ENCODE data around the gene FTH1.

Gene FTH1

GRCh38 chr11:61947486-61948210, 19.8 kb downstream of the FTH1 start:
- peak; percentile 29 for DNase-seq

- no peak for DNase-seq
Observed at GRCh38 chr11:61946894-61947293, 20.5 kb downstream of the FTH1 start.

DNA sequence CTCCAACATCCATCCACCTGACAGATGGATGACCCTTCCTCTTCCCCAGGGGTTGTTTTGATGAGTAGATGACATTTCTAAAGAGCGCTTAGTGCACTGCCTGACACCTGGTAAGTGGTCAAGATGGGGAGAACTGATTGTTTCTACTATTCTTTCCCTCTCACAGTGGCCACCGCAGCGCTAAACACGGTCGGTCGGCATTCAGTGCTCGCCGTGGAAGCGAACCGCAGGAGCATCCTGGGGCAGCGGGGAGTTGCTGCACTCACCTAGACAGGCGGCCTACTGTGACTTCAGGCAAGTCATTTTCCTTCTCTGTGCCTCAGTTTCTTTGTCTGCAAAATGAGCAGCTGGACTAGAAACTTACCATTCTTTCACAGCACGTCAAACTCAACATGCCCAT, 22.2 kb downstream of the FTH1 start:
- no peak for DNase-seq

- no peak for DNase-seq
Observed at GRCh38 chr11:61940466-61940865, 27.0 kb downstream of the FTH1 start.

- DNase-seq, result no peak
Observed at GRCh38 chr11:61935861-61936260, 31.6 kb downstream of the FTH1 start.

DNA sequence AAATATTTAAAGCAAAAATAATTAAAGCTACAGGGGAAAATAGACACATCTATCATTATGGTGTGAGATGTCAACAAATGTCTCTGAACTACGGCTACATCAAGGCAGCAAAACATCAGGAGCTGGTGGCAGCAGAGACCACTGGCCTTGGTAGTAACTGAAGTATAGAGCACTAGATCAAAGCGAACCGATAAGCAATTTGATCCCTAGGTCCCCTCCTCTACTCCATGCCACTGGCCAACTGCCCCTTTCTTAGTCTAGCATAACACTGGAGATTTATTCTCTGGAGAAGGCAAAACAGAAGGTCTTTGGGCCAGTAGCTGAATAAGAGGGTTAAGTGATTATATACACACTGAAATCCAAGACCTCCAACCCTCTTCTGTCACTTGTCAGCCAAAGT, 36.5 kb downstream of the FTH1 start:
- DNase-seq, result no peak

DNA sequence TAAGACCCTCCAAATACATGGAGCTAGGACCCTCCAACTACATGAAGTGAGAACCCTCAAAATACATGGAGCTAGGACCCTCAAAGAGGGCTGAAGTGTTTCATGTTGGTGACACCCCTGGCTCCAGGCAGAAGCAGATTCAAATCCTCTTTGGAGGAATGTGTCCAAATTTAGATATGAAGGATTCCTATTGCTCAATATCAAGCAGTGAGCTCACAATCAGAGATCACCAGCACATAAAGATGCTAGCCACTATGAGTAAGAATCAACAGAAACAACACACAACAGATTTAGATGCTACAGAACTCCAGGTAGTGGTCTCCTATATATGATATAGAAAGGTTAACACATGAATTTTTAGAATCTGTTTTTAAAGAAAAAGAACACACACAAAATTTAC, 38.8 kb downstream of the FTH1 start:
- DNase-seq, result no peak

DNA sequence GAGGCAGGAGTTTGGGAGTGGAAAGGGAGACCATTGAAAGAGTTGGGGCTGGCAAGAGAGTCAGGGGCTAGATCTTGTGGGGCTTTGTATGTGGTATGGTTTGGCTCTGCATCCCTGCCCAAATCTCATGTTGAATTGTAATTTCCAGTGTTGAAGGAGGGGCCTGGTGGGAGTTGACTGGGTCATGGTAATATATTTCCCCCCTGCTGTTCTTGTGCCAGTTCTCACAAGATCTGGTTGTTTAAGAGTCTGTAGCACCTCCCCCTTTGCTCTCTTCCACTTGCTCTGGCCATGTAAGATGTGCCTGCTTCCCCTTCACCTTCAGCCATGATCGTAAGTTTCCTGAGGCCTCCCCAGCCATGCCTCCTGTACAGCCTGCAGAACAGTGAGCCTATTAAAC, 39.9 kb downstream of the FTH1 start:
- DNase-seq, result no peak

- no peak for DNase-seq
Observed at GRCh38 chr11:61926235-61926634, 41.2 kb downstream of the FTH1 start.

DNA sequence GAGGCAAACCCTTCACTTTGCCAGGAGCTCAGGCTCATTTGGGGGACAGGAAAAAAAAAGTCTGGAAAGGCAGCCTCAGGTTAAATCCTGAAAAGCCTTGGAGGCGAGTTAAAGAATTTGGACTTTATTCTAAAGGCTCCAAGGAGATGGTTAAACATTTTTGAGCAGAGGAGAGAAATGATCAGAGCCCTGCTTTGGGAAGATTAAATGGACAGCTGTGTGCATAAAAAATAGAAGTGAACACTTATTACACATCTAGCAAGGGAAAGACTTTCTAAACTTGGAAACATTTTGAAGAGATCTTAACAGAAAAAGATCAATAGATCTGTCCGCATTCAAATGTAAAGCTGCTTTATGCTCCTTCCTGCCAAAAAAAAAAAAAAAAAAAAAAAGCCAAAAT, 41.7 kb downstream of the FTH1 start:
- DNase-seq, result no peak

DNA sequence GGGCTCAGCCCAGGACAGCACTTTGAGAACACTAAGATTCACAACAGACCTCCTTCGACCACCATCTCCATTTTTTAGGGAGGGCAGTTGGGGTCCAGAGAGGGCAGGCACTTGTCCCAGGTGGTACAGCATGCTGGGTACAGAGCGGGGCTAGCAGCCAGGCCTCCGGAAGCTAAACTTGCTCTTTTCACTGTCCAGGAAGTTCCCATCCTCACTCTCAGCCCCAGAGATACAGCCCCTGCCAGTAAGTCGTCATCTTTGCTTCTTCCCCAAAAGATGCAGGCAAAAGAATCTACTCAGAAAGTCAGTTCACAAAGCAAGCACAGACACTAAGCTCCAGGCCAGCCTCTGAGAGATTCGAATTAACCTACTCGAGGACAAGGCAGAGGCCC, 43.4 kb downstream of the FTH1 start:
- DNase-seq, result no peak

GRCh38 chr11:61923166-61924063, 44.0 kb downstream of the FTH1 start:
- DNase-seq, result no peak

DNA sequence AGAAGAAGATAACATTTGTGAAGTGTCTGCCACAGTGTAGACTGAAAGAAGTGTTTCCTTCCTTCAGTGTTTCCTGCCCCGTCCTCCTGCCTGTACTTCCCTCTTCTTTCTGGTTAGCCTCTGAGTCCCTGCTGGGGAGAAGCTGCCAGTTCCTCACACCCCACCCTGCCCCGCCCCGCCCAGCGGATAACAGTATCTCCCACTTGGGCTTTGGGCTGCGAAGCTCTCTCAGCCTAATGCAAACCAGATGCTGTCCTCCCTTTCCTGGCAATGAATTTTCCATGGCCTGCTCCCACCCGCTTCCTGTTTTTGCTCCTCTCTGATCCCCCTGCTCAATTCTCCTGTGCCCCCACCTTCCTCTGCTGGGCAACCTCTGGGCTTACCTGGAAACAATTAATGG, 44.9 kb downstream of the FTH1 start:
- DNase-seq, result no peak

DNA sequence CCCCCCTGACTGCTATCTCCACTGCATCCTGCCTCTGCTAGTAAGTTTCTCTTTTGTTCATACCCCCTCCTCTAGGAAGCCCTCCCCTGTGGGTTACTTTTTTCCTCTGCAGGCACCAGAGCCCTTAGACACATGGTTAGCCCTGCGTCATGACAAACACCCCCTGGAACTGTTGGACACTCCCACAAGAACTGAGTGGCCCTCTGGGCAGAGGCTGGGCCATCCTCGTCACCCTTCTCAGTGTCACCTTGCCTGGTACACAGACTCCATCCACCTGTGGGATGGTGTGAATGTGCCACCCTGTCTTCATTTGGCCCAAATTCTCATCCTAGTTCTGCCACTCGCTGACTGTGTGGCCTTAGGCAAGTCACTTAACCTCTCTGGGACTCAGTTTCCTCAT, 46.0 kb downstream of the FTH1 start:
- DNase-seq, result no peak

GRCh38 chr11:61919705-61920631, 47.5 kb downstream of the FTH1 start:
- no peak for DNase-seq

- no peak for DNase-seq
Observed at GRCh38 chr11:61918938-61919704, 48.3 kb downstream of the FTH1 start.

GRCh38 chr11:61918251-61918937, 49.0 kb downstream of the FTH1 start:
- no peak for DNase-seq

DNA sequence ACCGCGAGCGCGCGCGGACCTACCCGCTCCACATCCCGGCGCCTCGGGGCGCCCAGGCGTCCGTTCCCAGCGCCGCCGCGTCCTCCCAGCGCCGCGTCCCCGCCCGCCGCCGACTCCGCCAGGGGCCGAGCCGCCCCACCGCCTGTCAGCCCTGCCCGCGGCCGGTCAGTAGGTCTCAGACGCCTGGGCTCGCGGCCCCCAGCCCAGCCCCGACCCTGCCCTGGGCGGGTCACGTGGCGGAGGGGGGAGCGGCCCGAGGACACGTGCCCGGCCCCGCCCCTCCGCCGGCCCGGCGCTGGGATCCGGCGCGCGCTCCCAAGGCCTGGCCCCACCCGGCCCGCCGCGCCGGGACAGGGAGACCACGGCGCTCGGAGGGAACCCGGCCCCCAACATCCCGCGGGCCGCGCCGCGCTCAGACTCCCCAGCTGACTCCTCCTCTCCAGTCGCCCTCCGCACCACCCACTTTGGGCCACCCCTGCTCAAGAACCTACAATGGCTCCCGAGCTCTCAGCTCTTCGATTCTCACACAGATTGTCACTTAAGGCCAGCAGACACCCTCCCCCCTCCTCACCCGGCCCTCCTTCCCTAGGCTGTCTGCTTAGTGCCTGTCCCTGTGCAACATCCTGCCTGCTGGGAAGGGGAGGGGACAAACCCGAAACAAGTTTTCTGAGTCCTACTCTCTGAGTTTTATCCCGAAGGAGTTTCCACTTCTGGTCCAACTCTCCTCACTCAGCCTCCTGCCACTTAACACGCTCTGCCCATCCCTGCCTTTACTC, 49.9 kb downstream of the FTH1 start, which contains the start of gene RAB3IL1:
Gene RAB3IL1 (minus strand): TSS at position 233 of the 776 bp plus-strand sequence. CDS start 199 bp downstream, at position 34.
- DNase-seq, result no peak

DNA sequence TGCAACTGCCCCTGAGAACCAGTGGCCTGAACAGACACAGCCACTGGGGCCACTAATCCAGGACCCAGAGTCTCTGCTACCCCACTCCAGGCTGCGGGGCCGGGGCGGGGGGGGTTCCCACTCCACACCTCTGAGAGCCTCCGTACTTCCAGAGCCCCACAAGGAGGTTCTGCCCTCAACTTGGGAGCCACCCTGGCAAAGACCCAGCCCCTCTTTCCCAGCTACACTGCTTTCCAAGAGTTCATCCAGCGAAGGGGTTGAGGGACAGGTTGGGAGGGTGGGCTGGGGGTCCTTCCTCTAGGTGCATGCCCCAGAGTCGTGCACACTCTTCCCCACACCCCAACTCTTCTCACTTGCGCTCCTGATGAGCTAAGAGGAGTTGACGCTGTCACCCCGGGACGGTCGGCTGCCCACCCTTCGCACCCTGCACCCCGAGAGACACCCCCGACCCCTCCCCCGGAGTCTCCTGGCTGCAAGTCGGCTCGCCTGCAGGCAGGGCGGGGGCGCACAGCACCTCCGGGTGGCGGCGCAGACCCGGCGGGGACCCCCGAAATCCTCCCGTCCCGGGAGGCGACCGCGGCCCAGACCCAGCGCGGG, 50.6 kb downstream of the FTH1 start:
- no peak for DNase-seq

GRCh38 chr11:61914471-61915171, 52.8 kb downstream of the FTH1 start:
- no peak for DNase-seq

Data from NCI-H2081 treated with DMSO at 0.1 percent for 48 hours (cell line).